ENCODE measurements around the gene ODAM. TPM values are rescaled to one million over a fixed set of nuclear protein-coding genes. Genes with fewer than 3 reads are reported as not detected.
"Not testable (repeated sequence)": the region's sequence is repeated elsewhere in the genome, so short reads cannot be mapped to it uniquely, and the experiment has no call there.

The ODAM gene
- total RNA-seq, 1 donor from 2014 or later: not detected

DNA sequence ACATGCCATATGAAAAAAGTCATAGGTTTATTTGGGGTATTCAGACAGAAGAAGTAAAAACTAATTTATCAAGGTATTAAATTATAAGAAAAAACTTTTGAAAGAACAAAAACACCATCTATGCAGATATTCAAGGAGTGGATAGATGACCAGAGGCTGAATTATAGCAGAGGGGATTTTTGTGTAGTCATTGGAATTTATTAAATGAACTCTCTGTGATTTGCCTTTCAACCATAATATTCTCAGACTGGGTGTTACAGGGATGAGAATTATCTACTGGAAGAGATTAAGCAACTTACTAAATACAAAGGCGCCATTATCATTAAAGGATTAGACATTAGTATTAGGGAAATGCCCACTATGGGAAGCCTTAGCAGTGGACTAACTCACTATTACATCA lies 21.0 kb downstream of the ODAM start:
- FAIRE-seq; DNase-seq (ENCODE audit: low spot score in 2 of 2): not testable (repeated sequence)

DNA sequence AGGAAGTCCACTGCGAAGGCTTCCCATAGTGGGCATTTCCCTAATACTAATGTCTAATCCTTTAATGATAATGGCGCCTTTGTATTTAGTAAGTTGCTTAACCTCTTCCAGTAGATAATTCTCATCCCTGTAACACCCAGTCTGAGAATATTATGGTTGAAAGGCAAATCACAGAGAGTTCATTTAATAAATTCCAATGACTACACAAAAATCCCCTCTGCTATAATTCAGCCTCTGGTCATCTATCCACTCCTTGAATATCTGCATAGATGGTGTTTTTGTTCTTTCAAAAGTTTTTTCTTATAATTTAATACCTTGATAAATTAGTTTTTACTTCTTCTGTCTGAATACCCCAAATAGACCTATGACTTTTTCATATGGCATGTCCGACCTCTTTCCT lies 25.9 kb downstream of the ODAM start:
- DNase-seq (ENCODE audit: low spot score in 2 of 2): not testable (repeated sequence)
- peak; percentile 3 for FAIRE-seq

DNA sequence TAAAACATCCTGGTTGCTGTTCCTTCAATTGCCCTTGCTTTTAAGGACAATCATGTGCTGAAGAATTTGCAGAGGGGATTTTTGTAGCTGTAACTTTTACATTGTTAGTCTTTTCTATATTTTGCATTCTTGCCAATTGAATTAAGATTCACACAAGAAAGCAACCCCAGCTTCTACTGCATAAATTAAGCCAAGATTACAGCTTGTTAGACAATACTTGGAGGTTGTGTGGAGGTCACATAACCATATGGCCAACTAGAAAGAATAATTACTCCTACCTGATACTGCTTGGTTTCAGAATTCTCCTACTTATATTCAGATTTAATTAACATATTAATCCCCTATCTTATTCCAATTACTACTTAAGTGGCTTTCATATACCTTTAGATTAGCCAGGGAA lies 26.3 kb downstream of the ODAM start:
- not testable (repeated sequence) for DNase-seq (ENCODE audit: low spot score in 2 of 2); FAIRE-seq

DNA sequence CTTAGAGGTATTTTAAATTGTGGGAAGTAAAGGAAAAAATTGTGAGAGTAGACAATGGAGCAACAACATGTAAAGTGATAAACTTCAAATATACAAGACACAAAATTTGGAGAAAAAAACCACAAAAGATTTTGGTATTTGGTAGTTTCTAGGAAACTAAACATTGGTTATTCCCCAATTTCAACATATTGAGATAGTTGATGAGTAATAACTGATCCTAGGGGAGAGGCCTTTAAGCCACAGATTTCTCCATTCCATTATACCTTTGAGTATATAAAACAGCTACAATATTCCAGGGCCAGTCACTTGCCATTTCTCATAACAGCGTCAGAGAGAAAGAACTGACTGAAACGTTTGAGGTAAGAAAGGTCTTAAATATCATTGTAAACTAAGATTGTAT lies 30.3 kb downstream of the ODAM start, which contains the start of gene FDCSP:
Gene FDCSP (plus strand): TSS at position 301 of the 400 bp plus-strand sequence. CDS start 5,071 bp downstream, outside the sequence.
- DNase-seq (ENCODE audit: low spot score in 2 of 2) (no peak), FAIRE-seq (no peak)

DNA sequence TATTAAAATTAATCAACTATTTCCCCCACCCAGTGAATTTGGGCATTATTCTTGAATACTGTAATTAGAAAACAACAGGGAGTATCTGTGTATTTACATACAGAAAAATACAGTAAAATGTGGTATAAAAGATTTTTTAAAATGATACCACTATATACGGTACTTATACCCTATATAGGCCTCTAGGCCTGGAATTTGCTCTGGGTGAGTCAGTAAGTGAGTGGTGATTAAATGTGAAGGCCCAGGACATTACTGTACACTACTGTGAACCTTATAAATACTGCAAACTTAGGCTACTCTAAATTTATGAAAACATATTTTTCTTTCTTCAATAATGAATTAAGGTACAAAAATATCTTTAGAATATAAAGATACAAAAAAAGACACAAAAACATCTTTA lies 40.6 kb downstream of the ODAM start:
- FAIRE-seq (no peak), DNase-seq (ENCODE audit: low spot score in 2 of 2) (no peak)

DNA sequence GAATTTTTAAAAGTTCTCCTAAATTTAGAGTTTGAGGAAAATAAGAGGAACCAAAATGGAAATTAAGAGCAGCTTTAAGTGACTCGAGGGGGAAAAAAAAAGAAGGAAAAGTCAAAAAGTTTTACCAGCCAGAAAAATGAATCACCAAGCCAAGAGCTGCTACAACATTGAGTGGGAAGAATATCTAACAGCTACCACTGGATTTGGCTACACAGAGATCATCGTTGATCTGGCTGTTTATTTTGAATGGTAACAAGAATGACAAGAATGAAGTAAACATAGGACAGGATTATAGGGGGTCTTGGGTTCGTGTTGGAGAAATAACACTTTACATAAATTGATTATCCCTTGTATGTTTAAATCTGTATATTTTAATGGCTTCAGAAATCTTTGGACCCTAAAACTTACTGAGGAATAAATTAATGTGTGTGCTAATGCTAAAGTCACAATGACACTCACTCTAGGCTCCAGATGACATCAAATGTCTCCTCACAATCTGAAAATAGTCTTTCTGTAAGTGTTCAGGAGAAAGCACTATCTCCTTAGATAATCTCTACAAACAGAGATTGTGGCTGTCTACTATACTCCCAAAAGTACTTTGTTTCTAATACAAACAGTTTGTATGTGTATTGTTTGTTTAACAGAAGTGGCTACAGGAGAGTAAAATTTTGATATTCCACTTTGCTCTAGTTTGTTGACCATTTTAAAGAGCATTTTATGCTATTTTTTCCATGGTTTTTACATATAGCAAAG lies 43.8 kb downstream of the ODAM start:
- no peak for FAIRE-seq
- DNase-seq (ENCODE audit: low spot score in 2 of 2): no peak

DNA sequence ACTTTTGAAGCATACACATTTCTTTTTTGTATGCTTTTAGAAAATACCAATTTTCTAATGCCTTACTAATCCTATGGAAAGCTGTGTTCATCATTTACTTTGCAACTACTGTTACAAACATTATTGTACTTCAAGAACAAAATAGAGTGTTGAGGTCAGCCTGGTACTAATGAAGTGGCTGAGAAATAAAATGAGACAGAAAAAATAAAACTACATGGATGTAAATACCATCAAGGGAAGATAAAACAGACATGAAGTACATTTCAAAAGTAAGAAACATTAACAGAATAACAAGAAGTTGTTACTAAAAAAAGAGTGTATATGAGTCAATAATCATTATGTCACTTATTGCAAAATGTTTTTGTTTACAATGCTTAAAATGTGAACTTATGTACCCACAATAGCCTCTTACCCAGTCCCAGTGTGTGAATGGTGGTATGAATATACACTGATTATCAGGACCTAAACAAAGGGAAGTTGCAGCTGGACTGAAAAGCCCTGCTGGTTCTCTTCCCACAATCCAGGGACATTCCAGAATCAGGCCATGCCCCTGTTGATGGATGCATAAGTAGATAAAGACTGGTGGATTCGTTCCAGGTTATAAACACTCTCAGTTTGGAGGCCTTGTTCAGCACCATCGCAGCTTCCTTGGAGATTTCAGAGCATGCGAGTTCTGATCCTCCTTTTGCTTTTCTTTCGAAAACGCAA lies 44.5 kb downstream of the ODAM start:
- no peak for DNase-seq (ENCODE audit: low spot score in 2 of 2)
- FAIRE-seq: no peak

DNA sequence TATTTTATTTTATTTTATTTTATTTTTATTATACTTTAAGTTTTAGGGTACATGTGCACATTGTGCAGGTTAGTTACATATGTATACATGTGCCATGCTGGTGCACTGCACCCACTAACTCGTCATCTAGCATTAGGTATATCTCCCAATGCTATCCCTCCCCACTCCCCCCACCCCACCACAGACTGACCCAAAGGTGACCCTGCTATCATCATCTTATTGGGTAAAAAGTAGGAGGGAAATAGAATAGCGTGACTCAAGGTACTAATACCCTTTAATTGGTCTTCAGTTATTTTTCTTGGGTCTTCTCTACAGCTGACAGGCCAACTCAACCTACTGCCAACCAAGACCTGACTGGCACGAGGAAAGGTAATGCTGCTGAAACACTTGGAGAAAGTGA lies 46.8 kb downstream of the ODAM start, which contains the start of gene CSN3:
Gene CSN3 (plus strand): TSS at position 301 of the 400 bp plus-strand sequence. CDS start 2,223 bp downstream, outside the sequence.
- DNase-seq (ENCODE audit: low spot score in 2 of 2); FAIRE-seq: not testable (repeated sequence)

DNA sequence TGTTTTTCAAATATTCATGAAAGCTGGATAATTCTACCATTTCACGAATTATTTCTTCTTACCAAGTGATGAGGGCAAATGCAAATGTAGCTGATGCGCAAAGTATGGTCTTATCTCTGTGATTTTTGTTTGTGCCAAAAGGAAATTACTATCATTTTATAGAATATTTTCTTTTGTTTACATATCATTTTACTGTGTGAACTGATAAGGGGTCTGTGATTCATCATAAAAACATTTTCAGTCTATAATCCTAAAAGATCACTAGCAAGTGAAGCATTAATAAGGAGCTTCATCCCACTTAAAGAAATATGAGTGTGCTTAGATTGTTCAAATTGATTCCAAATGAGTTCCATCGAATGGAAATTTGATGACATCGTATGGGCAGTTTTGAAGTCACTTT lies 47.6 kb downstream of the ODAM start:
- FAIRE-seq (no peak), DNase-seq (ENCODE audit: low spot score in 2 of 2) (no peak)

DNA sequence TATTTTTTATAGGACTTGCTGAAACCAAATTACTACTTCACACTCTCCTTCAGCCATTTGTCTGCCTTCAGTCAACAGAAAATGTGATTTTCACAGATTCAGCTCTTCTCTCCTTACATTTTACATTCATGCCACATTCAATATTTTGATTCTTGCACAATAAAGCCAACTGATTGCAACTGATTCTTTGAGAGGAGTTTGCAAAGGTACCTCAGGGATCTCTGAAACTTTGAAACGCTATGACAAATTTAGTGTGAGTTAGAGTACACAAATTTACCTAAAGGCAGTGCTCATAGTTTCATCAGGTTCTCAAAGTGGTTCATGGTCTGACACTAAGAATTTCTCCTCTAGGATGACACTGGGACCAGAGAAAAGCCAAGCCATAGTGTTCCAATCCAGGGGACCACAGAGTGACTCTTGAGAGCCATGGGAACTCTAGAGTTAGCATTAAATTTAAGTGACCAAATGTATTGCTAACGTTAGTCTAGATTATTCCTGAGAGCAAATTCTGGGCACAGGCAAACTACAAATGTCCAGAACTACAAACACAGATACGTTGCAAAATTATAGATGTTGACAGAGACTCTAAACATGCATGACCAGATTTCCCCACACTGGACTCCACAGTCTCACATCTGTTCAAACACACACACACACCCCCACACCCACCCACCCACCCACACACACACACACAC lies 55.9 kb downstream of the ODAM start:
- no peak for FAIRE-seq
- DNase-seq (ENCODE audit: low spot score in 2 of 2): no peak

DNA sequence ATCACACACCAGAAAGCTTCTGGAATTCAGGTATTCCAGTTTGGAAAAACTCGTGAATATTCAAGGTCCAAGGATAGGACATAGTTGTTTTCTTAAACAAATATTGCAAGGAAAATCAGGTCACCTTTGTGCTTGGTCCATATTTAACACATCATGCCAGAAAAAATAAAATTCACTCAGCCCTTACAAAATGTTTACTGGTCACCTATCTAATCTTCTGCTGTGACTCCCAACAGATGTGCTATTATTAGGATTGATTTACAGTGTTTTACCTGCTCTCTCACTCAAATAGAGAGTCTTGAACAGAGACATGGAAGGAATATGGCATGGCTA lies 56.4 kb downstream of the ODAM start:
- FAIRE-seq (no peak), DNase-seq (ENCODE audit: low spot score in 2 of 2) (no peak)

Other genes with a start within 250 kb of the ODAM start
- gene CSN2, start 230.0 kb upstream of the ODAM start, total RNA-seq: not detected
- not detected for gene STATH, start 199.8 kb upstream of the ODAM start, total RNA-seq
- gene HTN3, start 167.3 kb upstream of the ODAM start, total RNA-seq: not detected
- gene HTN1, start 145.3 kb upstream of the ODAM start, total RNA-seq: not detected
- not detected for gene PRR27, start 41.5 kb upstream of the ODAM start, total RNA-seq
- not detected for gene FDCSP, start 30.4 kb downstream of the ODAM start, total RNA-seq
- not detected for gene CSN3, start 46.9 kb downstream of the ODAM start, total RNA-seq
- gene CABS1, start 139.3 kb downstream of the ODAM start, total RNA-seq: not detected
- gene SMR3A, start 165.0 kb downstream of the ODAM start, total RNA-seq: not detected
- gene SMR3B, start 187.4 kb downstream of the ODAM start, total RNA-seq: not detected
- not detected for gene OPRPN, start 202.2 kb downstream of the ODAM start, total RNA-seq

All from frontal cortex (tissue), 4 donors.